Left lobe of liver (tissue), 2 donors: Measurements from ENCODE around the gene ZNF540. TPM values are rescaled to one million over a fixed set of nuclear protein-coding genes. Genes with fewer than 3 reads are reported as not detected.
"Not testable (repeated sequence)": the region's sequence is repeated elsewhere in the genome, so short reads cannot be mapped to it uniquely, and the experiment has no call there.

Experiments
- ATAC-seq: fragments of 200-7000 bp; cut with Tn5 transposase; one replicate; pipeline ENCODE4 v1.9.1; 2020; ENCODE audit warnings: mild to moderate bottlenecking, moderate library complexity
- DNase-seq: peaks from one replicate; pipeline ENCODE4 v3.0.0-alpha.2; 2020; ENCODE audit warnings: low spot score
- total RNA-seq: library from RNA; stranded (reverse); gene quantifications from one replicate; pipeline ENCODE4 v1.2.1, GENCODE V29; 2021
- donor health status: DM: no; HTN: no; CAD: no; lungs with moderate emphysema.
- donor health status: DM: no; HTN: yes; CAD: no.

The ZNF540 gene
- total RNA-seq, result 1.7 TPM

- DNase-seq, result peak; percentile 97
- ATAC-seq, result peak; percentile 97
Measured at GRCh38 chr19:37594304-37594981, at the start of gene ZNF540, which contains the start of gene ZNF571. ZNF540 (plus strand) TSS chr19:37594876; CDS start chr19:37598448, 3,572 bp downstream. ZNF571 (minus strand) TSS chr19:37594792; CDS start chr19:37586676, 8,116 bp downstream.

- ATAC-seq (no peak), DNase-seq (no peak)
Measured at GRCh38 chr19:37551129-37551993, 43.3 kb upstream of the ZNF540 start.

- DNase-seq, result no peak
- ATAC-seq, result no peak
Measured at GRCh38 chr19:37563518-37563917, 31.2 kb upstream of the ZNF540 start.

GRCh38 chr19:37564624-37565369, 29.9 kb upstream of the ZNF540 start:
- ATAC-seq, result no peak
- no peak for DNase-seq

- ATAC-seq, result no peak
- no peak for DNase-seq
Measured at GRCh38 chr19:37565370-37565669, 29.4 kb upstream of the ZNF540 start.

GRCh38 chr19:37572203-37572602, 22.5 kb upstream of the ZNF540 start:
- no peak for ATAC-seq
- no peak for DNase-seq

GRCh38 chr19:37583340-37583739, 11.3 kb upstream of the ZNF540 start:
- no peak for ATAC-seq
- DNase-seq, result no peak

- no peak for DNase-seq
- ATAC-seq, result no peak
Measured at GRCh38 chr19:37593996-37594303, 726 bp upstream of the ZNF540 start.

- peak; percentile 67 for DNase-seq
Measured at GRCh38 chr19:37594982-37595382, 306 bp downstream of the ZNF540 start.

GRCh38 chr19:37635076-37636056, 40.7 kb downstream of the ZNF540 start:
- no peak for ATAC-seq
- no peak for DNase-seq

More at GRCh38 chr19:37594982-37595382, 306 bp downstream of the ZNF540 start:
- ATAC-seq, result peak; percentile 66

- DNase-seq, result no peak
- no peak for ATAC-seq
Measured at GRCh38 chr19:37654118-37654517, 59.4 kb downstream of the ZNF540 start.

- DNase-seq (no peak), ATAC-seq (peak; percentile 61)
Measured at GRCh38 chr19:37654629-37655300, 60.1 kb downstream of the ZNF540 start.

GRCh38 chr19:37655301-37655688, 60.6 kb downstream of the ZNF540 start, which contains the start of gene ZFP30:
ZFP30 (minus strand) TSS chr19:37655465; CDS start chr19:37647822, 7,643 bp downstream.
- peak; percentile 94 for ATAC-seq
- DNase-seq, result peak; percentile 93

GRCh38 chr19:37655689-37656371, 61.2 kb downstream of the ZNF540 start:
- ATAC-seq, result peak; percentile 82
- DNase-seq, result peak; percentile 88

- ATAC-seq, DNase-seq: not testable (repeated sequence)
Measured at GRCh38 chr19:37657157-37657556, 62.5 kb downstream of the ZNF540 start.
